HepG2 (cell line): ENCODE data around the gene TMEM250. TPM values are rescaled to one million over a fixed set of nuclear protein-coding genes. Genes with fewer than 3 reads are reported as not detected.
A peak's percentile ranks its signal among the peaks of the same experiment; 100 is the strongest.

Experiments used
- AKAP8 ChIP-seq: sonication (generic); formaldehyde crosslinking; IDR thresholded peaks from 2 replicates; pipeline ENCODE4 v1.5.1; 2020; ENCODE audit warnings: mild to moderate bottlenecking, missing genetic modification reagents
- KDM3A ChIP-seq: IDR thresholded peaks from 2 replicates; pipeline ENCODE4 v1.6.1; 2018; ENCODE audit warnings: low read depth, missing compliant biosample characterization
- RARA ChIP-seq: IDR thresholded peaks from 2 replicates; pipeline ENCODE4 v1.6.1; 2016; ENCODE audit warnings: missing genetic modification reagents, missing compliant biosample characterization
- RXRA ChIP-seq: sonication (generic); formaldehyde crosslinking; IDR thresholded peaks from 2 replicates; pipeline ENCODE4 v1.5.1; 2020; ENCODE audit warnings: missing genetic modification reagents
- SATB2 ChIP-seq: sonication (generic); formaldehyde crosslinking; IDR thresholded peaks from 2 replicates; pipeline ENCODE4 v1.5.0; 2020; ENCODE audit warnings: missing genetic modification reagents
- ZBTB8A ChIP-seq: sonication (generic); formaldehyde crosslinking; IDR thresholded peaks from 2 replicates; pipeline ENCODE4 v1.4.0; 2020; ENCODE audit warnings: mild to moderate bottlenecking, low read depth, missing genetic modification reagents, borderline replicate concordance
- ZNF879 ChIP-seq: sonication (generic); formaldehyde crosslinking; IDR thresholded peaks from 2 replicates; pipeline ENCODE4 v1.8.1; 2023; ENCODE audit warnings: missing genetic modification reagents
- polyA plus RNA-seq, 8 experiments: library from polyadenylated mRNA; depleted of rRNA in 3 of 8; stranded (reverse) in 7 of 8; unstranded in 1 of 8; fragments of >200 nt; fragmentation: Illumina TruSeq in 4 of 8; extraction: Trizol in 4 of 8; gene quantifications; 2 replicates each; pipeline versions ENCODE4 v1.2.1 to v1.2.3, GENCODE V29; 2011 to 2016; ENCODE audit warnings: low read depth in 4 of 8, missing spikeins in 1 of 8, mixed read lengths in 1 of 8; ENCODE audit not compliant: insufficient read depth in 1 of 8
- total RNA-seq, 5 experiments: library from RNA; depleted of rRNA; stranded (reverse); fragments of >200 nt; fragmentation: Illumina TruSeq; extraction: Trizol; gene quantifications; 2 replicates each; pipeline ENCODE4 v1.2.3, GENCODE V29; 2016; ENCODE audit warnings: low read depth in 1 of 5
- TF ChIP-seq, protein P1 (sequence below): IDR thresholded peaks from 2 replicates; pipeline ENCODE4 v1.6.1; 2018; ENCODE audit warnings: missing genetic modification reagents
- TF ChIP-seq, protein P2 (sequence below): sonication (generic); formaldehyde crosslinking; IDR thresholded peaks from 2 replicates; pipeline ENCODE4 v1.8.0; 2022; ENCODE audit warnings: missing genetic modification reagents, mild to moderate bottlenecking, borderline replicate concordance
- TF ChIP-seq, protein P3 (sequence below): sonication (generic); formaldehyde crosslinking; IDR thresholded peaks from 2 replicates; pipeline ENCODE4 v1.4.0; 2020; ENCODE audit warnings: missing genetic modification reagents
- TF ChIP-seq, protein P4 (sequence below): sonication (generic); formaldehyde crosslinking; IDR thresholded peaks from 2 replicates; pipeline ENCODE4 v1.4.0; 2020; ENCODE audit warnings: missing genetic modification reagents; ENCODE audit errors: not compliant biosample characterization
- TF ChIP-seq, protein P5 (sequence below): sonication (generic); formaldehyde crosslinking; IDR thresholded peaks from 2 replicates; pipeline ENCODE4 v1.4.0; 2020; ENCODE audit warnings: missing genetic modification reagents, borderline replicate concordance
- TF ChIP-seq, protein P6 (sequence below): sonication (generic); formaldehyde crosslinking; IDR thresholded peaks from 2 replicates; pipeline ENCODE4 v1.4.0; 2020; ENCODE audit warnings: missing genetic modification reagents, borderline replicate concordance
- TF ChIP-seq, protein P7 (sequence below): sonication (generic); formaldehyde crosslinking; IDR thresholded peaks from 2 replicates; pipeline ENCODE4 v1.9.0; 2022; ENCODE audit warnings: missing genetic modification reagents, mild to moderate bottlenecking, borderline replicate concordance

The TMEM250 gene
- total and polyA plus RNA-seq, 2 of the 13 experiments (the other 11 are each of a cell fraction or from before 2014, with no cell fraction given), result 5.5 to 13.9 TPM

DNA sequence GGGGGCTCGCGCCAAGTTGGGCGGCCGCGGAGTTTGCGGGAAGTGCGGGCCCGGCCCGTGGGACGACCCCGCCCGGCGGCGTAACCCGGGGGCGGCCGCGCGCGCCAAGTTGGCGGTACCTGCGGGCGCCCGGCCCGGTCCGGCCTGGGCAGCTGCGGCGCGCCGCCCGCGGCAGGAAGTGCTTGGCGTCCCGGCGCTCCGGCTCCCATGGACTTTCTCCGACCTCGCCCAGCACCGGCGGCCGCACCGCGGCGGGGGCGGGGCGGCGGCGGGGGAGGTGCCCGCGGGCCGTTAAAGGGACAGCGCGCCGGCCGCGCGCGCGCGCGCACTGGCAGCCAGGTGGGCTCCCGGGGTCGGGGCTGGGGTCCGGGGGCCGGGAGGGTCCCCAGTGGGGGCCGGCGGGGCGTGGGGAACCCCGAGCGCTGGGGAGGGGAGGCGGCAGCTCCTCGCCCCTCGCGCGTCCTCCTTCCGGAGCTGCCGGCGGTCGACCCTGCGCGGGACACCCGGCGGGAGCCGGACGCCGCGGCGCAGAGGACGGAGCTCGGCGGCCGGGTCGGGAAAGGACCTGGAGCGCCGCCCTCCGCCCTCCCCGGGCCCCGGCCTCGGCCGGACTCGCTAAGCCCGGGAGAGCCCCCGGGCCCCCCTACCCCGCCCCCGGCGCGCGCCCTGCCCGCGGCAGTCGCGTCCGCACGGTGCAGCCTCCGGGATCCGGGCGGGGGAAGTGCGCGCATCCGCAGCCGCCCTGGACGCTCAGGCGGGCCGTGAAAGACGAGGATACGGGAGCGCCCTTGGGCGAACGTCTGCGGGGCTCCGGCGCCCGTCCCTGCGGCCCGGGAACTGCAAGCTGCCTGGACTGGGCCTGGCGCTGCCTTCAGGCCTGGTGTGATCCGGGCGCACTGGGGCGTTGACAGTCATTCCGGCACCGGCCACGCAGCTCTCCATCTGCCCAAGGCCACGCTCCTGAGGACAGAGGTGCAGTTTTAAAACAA lies 23.3 kb downstream of the TMEM250 start, which contains the start of gene NACC2 (continued):
- TF ChIP-seq, protein P1, sequence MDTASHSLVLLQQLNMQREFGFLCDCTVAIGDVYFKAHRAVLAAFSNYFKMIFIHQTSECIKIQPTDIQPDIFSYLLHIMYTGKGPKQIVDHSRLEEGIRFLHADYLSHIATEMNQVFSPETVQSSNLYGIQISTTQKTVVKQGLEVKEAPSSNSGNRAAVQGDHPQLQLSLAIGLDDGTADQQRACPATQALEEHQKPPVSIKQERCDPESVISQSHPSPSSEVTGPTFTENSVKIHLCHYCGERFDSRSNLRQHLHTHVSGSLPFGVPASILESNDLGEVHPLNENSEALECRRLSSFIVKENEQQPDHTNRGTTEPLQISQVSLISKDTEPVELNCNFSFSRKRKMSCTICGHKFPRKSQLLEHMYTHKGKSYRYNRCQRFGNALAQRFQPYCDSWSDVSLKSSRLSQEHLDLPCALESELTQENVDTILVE (CRISPR knock-in tag), result peak; percentile 12; the same call in 1 of the 2 replicates
- TF ChIP-seq ZBTB8A, result no peak
- TF ChIP-seq SATB2 (CRISPR knock-in tag), result no peak
- TF ChIP-seq, protein P2, sequence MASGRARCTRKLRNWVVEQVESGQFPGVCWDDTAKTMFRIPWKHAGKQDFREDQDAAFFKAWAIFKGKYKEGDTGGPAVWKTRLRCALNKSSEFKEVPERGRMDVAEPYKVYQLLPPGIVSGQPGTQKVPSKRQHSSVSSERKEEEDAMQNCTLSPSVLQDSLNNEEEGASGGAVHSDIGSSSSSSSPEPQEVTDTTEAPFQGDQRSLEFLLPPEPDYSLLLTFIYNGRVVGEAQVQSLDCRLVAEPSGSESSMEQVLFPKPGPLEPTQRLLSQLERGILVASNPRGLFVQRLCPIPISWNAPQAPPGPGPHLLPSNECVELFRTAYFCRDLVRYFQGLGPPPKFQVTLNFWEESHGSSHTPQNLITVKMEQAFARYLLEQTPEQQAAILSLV (CRISPR knock-in tag), result no peak
- no peak for TF ChIP-seq RXRA
- TF ChIP-seq, protein P3, sequence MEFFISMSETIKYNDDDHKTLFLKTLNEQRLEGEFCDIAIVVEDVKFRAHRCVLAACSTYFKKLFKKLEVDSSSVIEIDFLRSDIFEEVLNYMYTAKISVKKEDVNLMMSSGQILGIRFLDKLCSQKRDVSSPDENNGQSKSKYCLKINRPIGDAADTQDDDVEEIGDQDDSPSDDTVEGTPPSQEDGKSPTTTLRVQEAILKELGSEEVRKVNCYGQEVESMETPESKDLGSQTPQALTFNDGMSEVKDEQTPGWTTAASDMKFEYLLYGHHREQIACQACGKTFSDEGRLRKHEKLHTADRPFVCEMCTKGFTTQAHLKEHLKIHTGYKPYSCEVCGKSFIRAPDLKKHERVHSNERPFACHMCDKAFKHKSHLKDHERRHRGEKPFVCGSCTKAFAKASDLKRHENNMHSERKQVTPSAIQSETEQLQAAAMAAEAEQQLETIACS (CRISPR knock-in tag), result peak; percentile 79
- TF ChIP-seq AKAP8 (CRISPR knock-in tag), result peak; percentile 69; the same call in 1 of the 2 replicates
- TF ChIP-seq ZNF879, result no peak
- no peak for TF ChIP-seq KDM3A (CRISPR knock-in tag)
- TF ChIP-seq, protein P4, sequence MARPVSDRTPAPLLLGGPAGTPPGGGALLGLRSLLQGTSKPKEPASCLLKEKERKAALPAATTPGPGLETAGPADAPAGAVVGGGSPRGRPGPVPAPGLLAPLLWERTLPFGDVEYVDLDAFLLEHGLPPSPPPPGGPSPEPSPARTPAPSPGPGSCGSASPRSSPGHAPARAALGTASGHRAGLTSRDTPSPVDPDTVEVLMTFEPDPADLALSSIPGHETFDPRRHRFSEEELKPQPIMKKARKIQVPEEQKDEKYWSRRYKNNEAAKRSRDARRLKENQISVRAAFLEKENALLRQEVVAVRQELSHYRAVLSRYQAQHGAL (CRISPR knock-in tag), result no peak
- TF ChIP-seq, protein P5, sequence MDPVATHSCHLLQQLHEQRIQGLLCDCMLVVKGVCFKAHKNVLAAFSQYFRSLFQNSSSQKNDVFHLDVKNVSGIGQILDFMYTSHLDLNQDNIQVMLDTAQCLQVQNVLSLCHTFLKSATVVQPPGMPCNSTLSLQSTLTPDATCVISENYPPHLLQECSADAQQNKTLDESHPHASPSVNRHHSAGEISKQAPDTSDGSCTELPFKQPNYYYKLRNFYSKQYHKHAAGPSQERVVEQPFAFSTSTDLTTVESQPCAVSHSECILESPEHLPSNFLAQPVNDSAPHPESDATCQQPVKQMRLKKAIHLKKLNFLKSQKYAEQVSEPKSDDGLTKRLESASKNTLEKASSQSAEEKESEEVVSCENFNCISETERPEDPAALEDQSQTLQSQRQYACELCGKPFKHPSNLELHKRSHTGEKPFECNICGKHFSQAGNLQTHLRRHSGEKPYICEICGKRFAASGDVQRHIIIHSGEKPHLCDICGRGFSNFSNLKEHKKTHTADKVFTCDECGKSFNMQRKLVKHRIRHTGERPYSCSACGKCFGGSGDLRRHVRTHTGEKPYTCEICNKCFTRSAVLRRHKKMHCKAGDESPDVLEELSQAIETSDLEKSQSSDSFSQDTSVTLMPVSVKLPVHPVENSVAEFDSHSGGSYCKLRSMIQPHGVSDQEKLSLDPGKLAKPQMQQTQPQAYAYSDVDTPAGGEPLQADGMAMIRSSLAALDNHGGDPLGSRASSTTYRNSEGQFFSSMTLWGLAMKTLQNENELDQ, result no peak
- TF ChIP-seq RARA (CRISPR knock-in tag), result peak; percentile 23; the same call in 1 of the 2 replicates
- TF ChIP-seq, protein P6, sequence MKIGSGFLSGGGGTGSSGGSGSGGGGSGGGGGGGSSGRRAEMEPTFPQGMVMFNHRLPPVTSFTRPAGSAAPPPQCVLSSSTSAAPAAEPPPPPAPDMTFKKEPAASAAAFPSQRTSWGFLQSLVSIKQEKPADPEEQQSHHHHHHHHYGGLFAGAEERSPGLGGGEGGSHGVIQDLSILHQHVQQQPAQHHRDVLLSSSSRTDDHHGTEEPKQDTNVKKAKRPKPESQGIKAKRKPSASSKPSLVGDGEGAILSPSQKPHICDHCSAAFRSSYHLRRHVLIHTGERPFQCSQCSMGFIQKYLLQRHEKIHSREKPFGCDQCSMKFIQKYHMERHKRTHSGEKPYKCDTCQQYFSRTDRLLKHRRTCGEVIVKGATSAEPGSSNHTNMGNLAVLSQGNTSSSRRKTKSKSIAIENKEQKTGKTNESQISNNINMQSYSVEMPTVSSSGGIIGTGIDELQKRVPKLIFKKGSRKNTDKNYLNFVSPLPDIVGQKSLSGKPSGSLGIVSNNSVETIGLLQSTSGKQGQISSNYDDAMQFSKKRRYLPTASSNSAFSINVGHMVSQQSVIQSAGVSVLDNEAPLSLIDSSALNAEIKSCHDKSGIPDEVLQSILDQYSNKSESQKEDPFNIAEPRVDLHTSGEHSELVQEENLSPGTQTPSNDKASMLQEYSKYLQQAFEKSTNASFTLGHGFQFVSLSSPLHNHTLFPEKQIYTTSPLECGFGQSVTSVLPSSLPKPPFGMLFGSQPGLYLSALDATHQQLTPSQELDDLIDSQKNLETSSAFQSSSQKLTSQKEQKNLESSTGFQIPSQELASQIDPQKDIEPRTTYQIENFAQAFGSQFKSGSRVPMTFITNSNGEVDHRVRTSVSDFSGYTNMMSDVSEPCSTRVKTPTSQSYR (CRISPR knock-in tag), result peak; percentile 14; the same call in 1 of the 2 replicates
- TF ChIP-seq, protein P7, sequence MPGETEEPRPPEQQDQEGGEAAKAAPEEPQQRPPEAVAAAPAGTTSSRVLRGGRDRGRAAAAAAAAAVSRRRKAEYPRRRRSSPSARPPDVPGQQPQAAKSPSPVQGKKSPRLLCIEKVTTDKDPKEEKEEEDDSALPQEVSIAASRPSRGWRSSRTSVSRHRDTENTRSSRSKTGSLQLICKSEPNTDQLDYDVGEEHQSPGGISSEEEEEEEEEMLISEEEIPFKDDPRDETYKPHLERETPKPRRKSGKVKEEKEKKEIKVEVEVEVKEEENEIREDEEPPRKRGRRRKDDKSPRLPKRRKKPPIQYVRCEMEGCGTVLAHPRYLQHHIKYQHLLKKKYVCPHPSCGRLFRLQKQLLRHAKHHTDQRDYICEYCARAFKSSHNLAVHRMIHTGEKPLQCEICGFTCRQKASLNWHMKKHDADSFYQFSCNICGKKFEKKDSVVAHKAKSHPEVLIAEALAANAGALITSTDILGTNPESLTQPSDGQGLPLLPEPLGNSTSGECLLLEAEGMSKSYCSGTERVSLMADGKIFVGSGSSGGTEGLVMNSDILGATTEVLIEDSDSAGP, result peak; percentile 48
